HG02943 (cell line): Measurements from ENCODE around the gene CCSAP.
"Not testable (repeated sequence)": the region's sequence is repeated elsewhere in the genome, so short reads cannot be mapped to it uniquely, and the experiment has no call there.

Source experiments
- ATAC-seq: cut with Tn5 transposase; IDR thresholded peaks from one replicate; pipeline ENCODE4 v1.9.1; 2021; ENCODE audit warnings: mild to moderate bottlenecking, low read depth, moderate library complexity; ENCODE audit not compliant: unreplicated experiment

Gene CCSAP, protein sequence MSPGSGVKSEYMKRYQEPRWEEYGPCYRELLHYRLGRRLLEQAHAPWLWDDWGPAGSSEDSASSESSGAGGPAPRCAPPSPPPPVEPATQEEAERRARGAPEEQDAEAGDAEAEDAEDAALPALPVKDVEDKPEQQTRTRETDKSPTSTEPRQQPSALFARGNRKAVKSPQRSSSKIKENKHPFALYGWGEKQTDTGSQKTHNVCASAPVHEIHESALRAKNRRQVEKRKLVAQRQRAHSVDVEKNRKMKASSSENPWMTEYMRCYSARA

DNA sequence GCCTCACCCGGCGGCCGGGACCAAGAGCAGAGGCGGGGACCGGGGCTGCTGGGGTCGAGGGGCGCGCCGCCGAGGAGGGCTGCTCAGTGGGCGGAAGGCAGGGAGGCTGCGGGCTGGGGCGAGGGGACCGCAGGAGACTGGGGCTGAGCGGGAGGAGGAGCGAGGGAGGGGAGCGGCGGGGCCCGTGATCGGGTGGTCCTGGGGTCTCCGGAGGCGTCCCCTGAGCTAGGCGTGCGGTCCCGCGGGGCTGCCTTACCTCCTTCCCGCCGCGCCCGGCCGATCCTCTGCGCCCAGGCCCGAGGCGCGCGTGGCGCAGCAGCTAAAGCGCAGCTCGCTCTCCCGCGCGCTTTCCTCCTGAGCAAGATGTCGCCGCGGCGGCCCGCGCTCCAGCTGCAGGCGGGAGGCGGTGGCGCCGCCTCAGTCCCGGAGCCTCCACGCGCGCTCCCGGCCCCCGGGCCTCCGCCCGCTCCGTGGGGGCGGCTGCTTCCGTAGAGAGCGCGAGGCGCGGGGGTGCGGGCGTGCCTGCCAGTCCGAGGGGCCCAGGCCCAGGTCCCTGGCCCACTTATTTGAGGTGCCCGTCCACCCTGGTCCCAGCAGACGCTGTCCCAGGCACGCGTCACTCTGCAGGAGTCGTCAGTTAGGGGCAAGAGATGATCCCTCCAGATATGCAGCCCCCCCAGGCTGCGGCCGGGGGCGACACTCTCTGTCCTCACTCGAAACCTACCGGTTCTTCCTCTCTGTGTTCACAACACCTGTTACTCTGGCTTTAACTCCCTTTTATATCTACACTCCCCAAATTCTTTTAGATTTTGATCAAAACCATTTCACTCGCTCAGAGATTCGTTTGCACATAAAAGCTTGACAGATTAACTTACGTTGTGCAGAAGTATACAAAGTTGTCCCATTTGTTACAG is at the start of gene CCSAP:
Gene CCSAP, minus strand, starts transcription at position 392 of the 914 bp plus-strand sequence. CDS start 582 bp downstream, outside the sequence.
- ATAC-seq, result peak; percentile 38

DNA sequence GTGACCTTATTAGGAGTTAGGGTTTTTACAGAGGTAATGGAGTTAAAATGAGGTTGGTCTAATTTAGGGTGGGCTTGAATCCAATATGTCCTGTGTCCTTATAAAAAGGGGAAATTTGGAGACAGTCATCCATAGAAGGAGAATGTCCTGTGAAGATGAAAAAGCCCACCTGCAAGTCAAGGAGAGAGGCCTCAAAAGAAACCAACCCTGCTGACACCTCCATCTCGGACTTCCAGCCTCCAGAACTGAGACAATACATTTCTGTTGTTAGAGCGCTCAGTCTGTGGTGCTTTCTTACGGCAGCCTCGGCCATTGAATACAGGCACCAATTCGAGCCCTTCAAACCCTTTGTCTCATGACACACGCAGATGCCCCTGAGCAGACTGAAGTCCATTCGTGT is 47.3 kb upstream of the CCSAP start:
- ATAC-seq, result no peak

DNA sequence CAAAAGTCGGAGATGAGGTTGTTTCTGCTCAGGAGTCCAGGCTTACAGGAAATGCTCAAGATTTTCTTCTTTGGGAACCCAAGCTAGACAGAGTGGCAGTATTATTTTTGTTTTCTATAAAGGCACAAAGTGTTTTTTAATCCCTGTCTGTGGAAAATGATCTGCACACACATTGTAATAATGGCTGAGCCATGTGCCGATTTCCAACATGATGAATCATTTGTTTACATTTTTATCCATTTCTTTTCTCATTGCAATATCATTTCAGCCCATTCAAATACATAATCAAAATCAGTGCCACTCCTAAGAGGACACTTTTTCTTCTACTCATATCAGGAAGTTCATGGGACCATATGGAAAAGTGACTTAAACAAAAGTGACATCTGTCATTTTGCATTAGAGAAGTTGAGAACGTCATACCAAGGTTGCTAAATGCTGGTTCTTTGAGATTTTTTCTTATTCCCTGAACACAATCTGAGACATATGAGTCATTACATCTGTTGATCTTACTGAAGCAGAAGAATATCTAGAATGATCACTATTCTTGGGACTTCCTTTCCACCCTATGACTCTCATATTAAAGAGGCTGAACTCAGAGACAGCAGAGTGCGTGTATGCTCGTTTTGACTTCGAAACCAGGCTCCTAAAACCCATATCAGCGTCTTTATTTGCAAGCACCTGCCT is 46.2 kb upstream of the CCSAP start:
- ATAC-seq, result no peak

DNA sequence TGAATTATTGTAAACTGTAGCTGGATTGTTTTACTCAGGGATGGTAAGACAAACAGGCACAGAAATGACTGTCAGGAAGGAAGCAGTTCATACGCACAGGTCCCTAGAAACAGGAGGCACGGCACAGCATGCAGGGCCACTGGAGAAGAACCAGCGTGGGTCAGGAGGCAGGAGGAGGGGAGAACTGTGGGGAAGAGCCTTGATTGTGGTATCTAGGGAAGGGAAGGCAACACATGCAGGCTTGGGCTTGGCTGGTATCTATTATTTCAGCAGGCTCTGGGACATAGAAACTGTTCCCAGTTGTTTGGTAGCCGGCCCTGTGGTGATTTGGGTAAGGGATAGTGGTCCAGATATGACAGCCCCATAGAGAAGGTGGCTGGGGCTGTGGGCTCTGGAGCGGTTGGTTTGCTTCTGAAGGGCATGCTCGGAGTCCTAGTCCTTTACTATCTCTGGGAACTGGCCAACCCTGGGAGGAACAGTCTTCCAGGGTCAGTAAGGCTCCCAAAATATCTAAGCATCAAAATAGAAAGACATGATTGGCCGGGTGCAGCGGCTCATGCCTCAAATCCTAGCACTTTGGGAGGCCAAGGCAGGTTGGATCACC is 43.1 kb upstream of the CCSAP start:
- no peak for ATAC-seq

DNA sequence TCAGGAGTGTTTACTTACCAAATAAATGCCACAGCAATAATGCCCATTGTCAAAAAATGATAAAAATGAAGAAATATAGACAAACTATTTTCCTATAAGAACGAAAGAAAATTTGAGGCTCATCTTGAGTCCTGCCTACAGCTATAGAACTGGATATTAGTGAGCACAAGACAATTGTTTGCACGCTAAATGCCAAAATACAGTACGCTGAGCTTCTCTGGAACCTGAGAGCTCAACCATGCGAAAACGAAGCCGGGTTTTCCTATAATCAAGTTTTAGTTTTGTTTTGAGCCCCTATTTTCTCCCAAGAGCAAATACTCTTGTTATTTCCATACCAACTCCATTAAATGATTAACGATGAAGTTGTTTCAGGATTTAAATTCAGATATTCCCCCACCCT is 42.0 kb upstream of the CCSAP start:
- no peak for ATAC-seq

DNA sequence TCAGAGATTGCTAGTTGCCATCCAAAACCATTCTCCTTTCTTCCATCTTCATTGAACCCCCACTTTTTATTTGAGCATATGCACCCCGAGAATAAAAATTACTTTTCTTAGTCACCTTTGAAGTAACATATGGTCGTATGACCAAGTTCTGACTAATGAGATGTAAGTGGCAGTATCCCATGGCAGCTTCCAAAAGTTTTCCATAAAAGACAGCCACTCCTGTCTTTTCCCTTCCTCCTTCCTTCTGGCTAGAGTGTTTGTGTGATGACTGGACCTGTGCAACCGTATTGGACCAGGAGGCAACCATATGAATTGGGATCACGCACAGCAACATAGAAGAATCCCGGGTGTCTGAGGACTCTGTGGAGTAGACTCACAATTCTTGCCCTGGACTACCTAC is 41.1 kb upstream of the CCSAP start:
- no peak for ATAC-seq

DNA sequence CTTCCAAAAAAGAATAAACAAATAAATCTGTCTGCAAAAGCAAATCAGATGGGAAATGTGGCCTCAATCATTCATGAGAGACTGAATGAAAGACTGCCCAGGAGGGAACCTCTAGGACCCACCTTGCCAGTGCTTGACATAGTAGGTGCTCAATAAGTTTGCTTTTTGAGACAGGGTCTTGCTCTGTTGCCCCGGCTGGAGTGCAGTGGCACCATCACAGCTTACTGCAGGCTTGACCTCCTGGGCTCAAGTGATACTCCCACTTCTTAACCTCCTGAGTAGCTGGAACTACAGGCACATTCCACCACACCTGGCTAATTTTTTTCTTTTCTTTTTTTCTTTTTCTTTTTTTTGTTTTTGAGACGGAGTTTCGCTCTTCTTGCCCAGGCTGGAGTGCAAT is 40.3 kb upstream of the CCSAP start:
- no peak for ATAC-seq

DNA sequence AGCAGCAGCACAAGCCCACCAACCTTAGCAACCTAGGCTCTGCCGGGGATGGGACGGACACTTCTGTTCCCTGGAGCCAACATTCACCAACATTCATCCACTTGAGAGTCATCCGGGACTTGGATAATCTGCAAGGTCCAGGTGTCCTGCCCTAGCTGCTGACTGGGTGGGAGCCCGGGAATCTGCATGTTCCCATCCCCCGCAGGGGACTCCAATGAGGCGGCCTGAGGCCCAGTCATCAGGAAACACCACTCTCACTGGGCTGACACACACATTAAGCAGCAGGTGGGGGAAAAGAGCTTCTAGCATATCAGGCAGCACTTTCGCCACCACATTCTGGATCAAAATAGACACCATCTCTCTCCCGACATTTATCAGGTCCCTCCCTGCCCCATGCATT is 38.4 kb upstream of the CCSAP start:
- ATAC-seq, result no peak

DNA sequence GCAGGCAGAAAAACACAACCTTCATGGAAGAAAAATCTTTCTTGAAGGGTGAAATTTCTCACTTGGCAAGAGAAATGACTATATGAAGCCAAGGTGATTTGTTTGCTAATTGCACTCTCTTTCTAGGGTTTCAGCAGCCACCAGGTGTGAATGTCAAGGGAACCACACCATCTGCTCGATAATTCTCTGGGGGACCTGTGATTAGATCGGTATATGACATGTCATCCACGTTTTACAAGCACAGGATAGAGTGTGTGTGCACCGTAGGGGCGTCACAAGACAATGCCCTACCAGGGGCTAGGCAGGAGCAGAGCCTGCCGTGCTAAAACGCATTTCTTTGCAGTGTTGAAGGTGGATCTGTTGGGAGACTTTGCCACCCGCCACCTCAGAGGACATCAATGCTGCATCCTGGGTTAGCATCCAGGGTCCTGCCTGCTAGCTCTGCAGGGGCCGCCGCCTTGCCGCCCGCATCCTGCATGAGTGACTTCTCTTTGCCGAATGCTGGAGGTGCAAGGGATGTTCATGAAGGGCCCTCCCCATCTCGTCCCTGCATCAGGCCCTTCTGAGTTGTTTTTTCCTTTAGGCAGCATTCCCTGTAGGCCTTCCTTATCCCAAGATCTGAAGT is 37.8 kb upstream of the CCSAP start:
- no peak for ATAC-seq

DNA sequence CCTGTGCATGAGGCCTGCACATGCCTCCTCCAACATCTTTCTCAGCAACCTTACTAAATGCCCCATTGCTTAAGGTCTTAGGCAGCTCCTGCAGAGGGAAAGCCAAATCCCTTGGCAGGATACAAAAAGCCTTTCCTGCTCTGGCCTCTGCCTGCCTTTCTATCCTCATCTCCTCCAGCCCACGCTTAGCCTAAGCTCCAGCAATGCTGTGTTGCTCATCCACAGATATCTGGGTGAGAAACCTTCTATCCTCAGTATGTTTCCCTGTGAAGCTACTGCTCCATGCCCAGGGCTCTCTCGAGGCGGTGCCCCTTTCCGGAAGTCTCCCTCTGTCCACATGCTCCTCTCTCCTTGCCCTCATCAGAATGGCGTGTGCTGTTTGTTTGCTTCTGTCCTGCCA is 37.0 kb upstream of the CCSAP start:
- ATAC-seq, result no peak

DNA sequence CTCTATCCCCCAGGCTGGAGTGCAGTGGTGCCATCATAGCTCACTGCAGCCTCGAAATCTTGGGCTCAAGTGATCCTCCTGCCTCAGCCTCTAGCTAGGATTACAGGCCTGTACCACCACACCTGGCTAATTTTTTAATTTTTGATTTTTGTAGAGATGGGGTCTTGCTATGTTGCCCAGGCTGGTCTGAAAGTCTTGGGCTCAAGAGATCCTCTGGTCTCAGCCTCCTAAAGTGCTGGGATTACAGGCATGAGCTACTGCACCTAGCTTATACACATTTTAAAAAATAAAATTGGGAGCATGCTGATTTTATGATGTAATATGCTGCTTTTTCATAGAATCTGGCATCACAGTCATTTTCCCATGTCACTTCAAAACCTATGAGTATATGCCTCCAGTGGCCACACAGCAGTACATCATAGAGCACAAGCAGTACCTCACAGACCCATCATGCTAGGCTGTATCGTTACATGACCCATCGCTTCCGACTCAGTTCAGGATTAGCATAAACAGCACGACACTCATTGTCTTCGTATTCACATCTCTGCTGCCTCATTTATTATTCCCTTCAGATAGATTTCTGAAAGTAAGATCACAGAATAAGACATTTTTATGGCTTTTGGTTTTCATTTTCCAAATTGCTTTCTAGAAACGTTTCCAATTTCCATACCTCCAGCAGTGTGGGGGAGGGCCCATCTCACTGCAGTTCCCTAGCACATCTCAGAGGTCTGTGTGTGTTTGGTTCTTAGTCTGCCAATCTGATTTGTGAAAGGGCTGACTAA is 35.9 kb upstream of the CCSAP start:
- ATAC-seq, result no peak

DNA sequence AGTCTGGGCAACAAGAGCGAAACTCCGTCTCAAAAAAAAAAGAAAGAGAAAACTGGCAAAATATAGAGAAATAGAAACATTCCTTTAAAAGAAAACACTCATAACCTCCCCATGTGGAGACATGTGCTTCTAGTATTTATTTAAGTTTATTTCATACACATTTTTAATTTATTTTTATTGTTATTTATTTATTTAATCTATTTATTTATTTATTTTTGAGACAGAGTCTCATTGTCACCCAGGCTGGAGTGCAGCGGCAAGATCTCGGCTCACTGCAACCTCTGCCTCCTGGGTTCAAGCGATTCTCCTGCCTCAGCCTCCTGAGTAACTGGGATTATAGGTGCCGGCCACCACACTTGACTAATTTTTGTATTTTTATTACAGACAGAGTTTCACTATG is 35.2 kb upstream of the CCSAP start:
- not testable (repeated sequence) for ATAC-seq

DNA sequence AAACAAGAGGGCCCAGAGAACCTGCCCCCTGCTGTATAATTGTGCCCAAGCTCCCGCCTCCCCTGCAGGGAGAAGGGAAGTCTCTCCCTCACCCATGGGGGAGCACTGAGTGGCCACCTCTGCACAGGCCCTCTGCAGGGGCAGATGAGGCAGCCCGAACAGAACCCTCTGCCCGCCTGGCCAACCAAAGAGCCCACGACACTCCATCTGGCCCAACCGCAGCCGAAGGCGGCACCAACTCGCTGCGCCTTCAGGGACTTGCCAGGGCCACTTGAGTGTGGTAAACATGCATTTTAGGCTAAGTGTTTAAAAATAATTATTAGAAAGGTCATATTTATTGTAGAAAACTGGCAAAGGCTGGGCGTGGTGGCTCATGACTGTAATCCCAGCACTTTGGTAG is 34.6 kb upstream of the CCSAP start:
- no peak for ATAC-seq

DNA sequence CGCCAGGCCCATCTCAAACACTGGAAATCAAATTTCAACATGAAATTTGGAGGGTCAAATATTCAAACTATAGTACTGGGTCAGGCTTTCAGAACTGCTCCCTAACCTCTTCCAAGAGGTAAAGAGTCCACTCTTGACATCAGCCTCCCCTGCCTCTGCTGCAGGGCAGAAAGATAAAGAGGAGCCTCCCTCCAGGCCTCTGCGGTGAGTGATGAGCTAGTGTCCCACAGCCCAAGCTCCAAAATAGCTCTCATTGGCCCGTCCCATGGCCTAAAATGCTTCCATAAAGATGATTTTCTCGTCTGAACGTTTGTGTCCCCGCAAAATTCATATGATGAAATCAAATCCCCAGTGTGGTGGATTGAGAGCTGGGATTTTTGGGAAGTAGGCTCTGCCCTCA is 33.7 kb upstream of the CCSAP start:
- ATAC-seq, result no peak

DNA sequence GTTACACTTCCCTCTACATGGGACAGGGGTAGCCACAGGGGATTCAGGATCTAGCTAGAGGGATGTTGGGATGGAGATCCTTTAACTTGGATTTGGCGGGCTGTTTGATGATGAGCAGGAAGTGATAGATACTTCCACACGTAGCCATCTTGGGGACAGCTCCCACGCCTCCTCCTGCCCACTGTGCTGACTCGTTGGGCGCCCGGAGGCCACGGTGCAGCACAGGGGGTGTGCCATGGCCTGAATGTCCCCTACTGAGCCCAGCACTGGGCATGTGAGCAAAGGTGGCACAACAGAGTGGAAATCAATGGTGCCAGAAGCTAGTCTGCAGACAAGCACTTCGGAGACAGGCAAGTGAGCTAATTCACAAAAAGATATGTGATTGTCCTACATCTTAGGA is 31.6 kb upstream of the CCSAP start:
- no peak for ATAC-seq

DNA sequence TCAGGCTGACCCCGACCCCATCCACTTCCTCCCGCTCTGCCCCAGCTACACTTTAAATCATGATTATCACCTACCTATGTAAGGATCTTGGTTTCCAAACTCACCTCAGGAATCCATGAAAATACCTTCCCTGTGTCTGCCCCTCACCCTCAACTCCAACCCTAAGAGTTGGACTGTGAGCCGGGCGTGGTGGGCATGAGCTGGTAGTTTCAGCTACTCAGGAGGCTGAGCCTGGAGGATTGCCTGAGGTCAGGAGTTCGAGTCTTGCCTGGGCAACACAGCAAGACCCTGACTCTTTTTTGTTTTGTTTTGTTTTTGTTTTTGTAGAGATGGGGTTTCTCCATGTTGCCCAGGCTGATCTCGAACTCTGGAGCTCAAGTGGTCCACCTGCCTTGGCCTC is 30.5 kb upstream of the CCSAP start:
- no peak for ATAC-seq

DNA sequence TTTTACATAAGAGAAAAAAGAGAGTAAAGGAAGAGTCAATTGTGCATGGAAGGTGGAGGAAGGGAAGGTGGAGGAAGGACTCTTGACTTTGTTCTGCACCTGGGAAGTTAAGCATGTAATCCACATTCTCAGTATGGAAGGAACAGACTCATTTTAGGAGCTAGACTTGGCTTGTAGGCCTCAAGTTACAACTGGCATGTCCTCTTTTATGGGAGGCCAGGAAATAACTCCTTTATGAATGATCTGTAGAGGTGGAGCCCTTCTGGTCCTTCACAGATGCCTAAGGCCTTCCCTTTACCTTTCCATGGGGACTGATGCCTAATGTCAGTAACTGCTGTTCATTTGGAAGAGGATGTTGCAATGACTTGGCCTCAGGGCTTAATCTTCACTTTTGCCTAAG is 29.4 kb upstream of the CCSAP start:
- no peak for ATAC-seq

DNA sequence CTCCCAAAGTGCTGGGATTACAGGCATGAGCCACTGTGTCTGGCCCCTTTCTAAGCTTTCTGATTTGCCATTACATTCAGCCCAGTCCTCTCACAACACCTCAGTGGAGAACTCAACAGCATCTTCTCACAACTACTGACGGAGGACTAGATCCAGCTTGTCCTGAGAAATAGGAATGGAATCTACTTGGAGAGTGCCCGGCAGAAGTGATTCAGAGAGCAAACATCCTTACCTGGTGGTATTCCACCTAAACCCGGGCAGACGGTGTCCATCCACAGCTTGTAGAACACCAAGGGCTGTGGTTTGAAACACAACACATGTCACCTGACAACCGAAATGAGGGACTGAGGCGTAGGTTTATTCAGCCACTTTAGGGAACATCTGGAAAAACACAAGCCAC is 28.8 kb upstream of the CCSAP start:
- ATAC-seq, result no peak

DNA sequence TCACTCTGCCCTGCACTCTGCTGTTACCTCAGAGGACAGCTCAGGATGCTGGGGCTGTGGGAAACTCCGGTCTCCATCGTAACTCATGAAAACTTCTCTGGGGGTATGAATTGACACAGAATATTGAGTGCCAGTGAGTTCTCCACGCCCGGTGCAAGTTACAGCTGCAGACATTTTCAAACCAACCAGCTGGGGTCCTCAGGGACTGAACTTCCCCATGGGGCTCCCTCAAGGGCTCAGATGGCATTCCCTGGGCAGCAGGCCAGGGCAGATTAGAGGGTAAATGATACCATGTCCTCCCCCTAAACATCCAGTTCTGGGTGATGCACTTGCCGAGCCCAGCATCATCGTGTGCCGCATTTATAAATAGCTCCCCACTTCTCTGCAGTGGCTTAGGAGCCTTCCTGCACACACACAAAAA is 27.8 kb upstream of the CCSAP start:
- ATAC-seq, result no peak

DNA sequence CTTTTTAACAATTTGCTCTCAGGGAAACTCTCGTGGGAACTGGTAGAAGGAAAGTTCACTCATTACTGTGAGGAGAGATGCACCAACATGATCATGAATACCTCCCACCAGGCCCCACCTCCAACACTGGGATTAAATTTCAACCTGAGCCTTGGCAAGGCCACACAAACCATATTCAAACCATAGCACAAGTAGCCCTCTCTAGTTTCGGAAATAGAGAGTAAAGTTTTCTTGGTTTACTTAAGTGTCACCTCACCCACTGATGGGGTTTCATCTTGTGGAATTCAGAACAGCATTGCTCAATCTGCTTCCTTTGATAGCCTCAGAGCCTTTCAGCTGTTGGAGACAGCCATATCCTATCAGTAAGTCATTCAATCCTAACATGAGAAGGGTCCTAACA is 25.5 kb upstream of the CCSAP start:
- ATAC-seq, result peak; percentile 70
